Panc1 (cell line): Measurements from ENCODE around the gene ANKRD22. TPM values are rescaled to one million over a fixed set of nuclear protein-coding genes. Genes with fewer than 3 reads are reported as not detected.

Source experiments
- ATAC-seq: fragments of 200-7000 bp; cut with Tn5 transposase; 2 replicates; pipeline ENCODE4 v1.9.1; 2020; ENCODE audit warnings: mild to moderate bottlenecking, moderate library complexity
- BruUV-seq: library from RNA; stranded (reverse); fragments of 400-500 nt; replicated peaks from 2 replicates; lab custom pipeline; 2021; lab: Mats Ljungman, UMichigan
- CTCF ChIA-PET: fragments of 300-600 bp; sonication (Branson Sonifier 250); formaldehyde crosslinking; loops from one replicate; lab custom pipeline; 2022; ENCODE audit warnings: antibody characterized with exemption; lab: Charles Lee
- POLR2A ChIA-PET: fragments of 300-600 bp; sonication (Branson Sonifier 250); formaldehyde crosslinking; loops from one replicate; lab custom pipeline; 2022; ENCODE audit warnings: antibody characterized with exemption; lab: Charles Lee
- DNase-seq: peaks from one replicate; pipeline ENCODE4 v3.0.0-alpha.2; 2010; ENCODE audit warnings: low read depth, low spot score
- H3K27ac ChIP-seq: 2 replicates; pipeline ENCODE4 v1.5.1; 2011; ENCODE audit warnings: mild to moderate bottlenecking, low read length, inconsistent platforms
- H3K27me3 ChIP-seq: fragments of 200-500 bp; sonication (Bioruptor generic); 2 replicates; pipeline ENCODE4 v1.6.0; 2014; ENCODE audit warnings: low read length, inconsistent platforms; ENCODE audit not compliant: control insufficient read depth, insufficient read depth
- H3K36me3 ChIP-seq: fragments of 200-500 bp; sonication (Bioruptor generic); 2 replicates; pipeline ENCODE4 v1.5.1; 2014; ENCODE audit warnings: inconsistent platforms, mild to moderate bottlenecking, low read length, moderate library complexity; ENCODE audit not compliant: control insufficient read depth, insufficient read depth
- H3K4me1 ChIP-seq: 2 replicates; pipeline ENCODE4 v1.5.1; 2011; ENCODE audit warnings: inconsistent platforms, mild to moderate bottlenecking, low read length, moderate library complexity; ENCODE audit not compliant: control insufficient read depth, insufficient read depth
- H3K4me3 ChIP-seq, 2 experiments: 2 replicates each; pipeline ENCODE4 v1.5.1; 2011 to 2012; ENCODE audit warnings: low read depth in 2 of 2, low read length in 2 of 2, mild to moderate bottlenecking in 2 of 2, inconsistent platforms in 1 of 2, moderate library complexity in 1 of 2
- H3K9me3 ChIP-seq: fragments of 200-500 bp; sonication (Bioruptor generic); 2 replicates; pipeline ENCODE4 v1.5.1; 2014; ENCODE audit warnings: low read depth, mild to moderate bottlenecking, inconsistent platforms, low read length, moderate library complexity; ENCODE audit not compliant: control insufficient read depth, insufficient read depth
- CTCF ChIP-seq: fragments of 450-650 bp; IDR thresholded peaks from 2 replicates; pipeline ENCODE4 v1.5.1; 2017; ENCODE audit warnings: mild to moderate bottlenecking
- POLR2AphosphoS5 ChIP-seq: IDR thresholded peaks from 2 replicates; pipeline ENCODE4 v1.6.1; 2012; ENCODE audit warnings: mild to moderate bottlenecking, low read depth, low read length, moderate library complexity
- SIN3A ChIP-seq: IDR thresholded peaks from 2 replicates; pipeline ENCODE4 v1.6.1; 2012; ENCODE audit warnings: low read depth, mild to moderate bottlenecking, low read length, moderate library complexity, borderline replicate concordance; ENCODE audit not compliant: insufficient read depth
- TCF7L2 ChIP-seq: IDR thresholded peaks from 2 replicates; pipeline ENCODE4 v1.6.1; 2011; ENCODE audit warnings: mild to moderate bottlenecking, low read depth, low read length, inconsistent platforms
- in situ Hi-C: cut with HindIII; loops from 2 replicates; pipeline ENCODE4 v1.10.0; 2016; ENCODE audit warnings: low sequenced_read_pairs, low pct_unique_long_range_greater_than_20kb
- intact Hi-C: fragments of 100-400 bp; cut with micrococcal nuclease; formaldehyde crosslinking; loops from one replicate; pipeline ENCODE4 v1.10.0; 2022; ENCODE audit not compliant: unreplicated experiment
- total RNA-seq: library from RNA; stranded (reverse); gene quantifications from one replicate; pipeline ENCODE4 v1.2.1, GENCODE V29; 2021; ENCODE audit not compliant: unreplicated experiment
- TF ChIP-seq, protein P1 (sequence below), 2 experiments: IDR thresholded peaks; 2 replicates each; pipeline ENCODE4 v1.6.1; 2011 to 2012; ENCODE audit warnings: low read depth in 2 of 2, control low read depth in 1 of 2, low read length in 1 of 2, mild to moderate bottlenecking in 1 of 2, moderate library complexity in 1 of 2; ENCODE audit not compliant: insufficient read depth in 1 of 2

The ANKRD22 gene
- total RNA-seq, 1 experiment from 2014 or later, result 0.15 TPM

DNA sequence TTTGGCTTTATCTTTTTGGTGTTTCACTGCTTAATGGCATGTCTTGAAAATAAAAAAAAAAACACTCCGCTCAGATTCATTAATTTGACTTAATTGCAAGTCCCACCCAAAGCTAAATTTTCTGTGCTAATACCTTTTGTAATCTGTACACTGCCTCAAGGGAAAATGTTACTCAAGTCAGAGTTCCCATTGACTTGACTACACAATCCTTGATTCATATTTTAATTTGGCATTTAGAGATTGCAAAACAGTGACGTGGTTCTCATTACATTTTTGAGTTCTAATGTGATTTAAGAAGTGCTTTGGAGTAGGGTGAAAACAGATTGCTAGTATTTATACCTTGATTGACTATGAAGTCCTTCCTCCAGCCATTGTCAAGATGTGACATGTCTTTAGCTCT lies 70.4 kb downstream of the ANKRD22 start:
- Histone ChIP-seq H3K4me3 (no peak overlapping the region), H3K9me3 (no peaks in the 10 kb centered on the region), H3K27ac (no peak overlapping the region), H3K27me3 (no peaks in the 10 kb centered on the region), H3K36me3 (no peaks in the 10 kb centered on the region), H3K4me1 (no peaks in the 10 kb centered on the region)
- no TSS peak for BruUV-seq
- ChIA-PET CTCF (interaction anchor here (0.7 kb wide), 1 partner anchor 12 kb away, joined by 3 read pairs; no protein-coding TSS in a partner anchor), POLR2A (no interaction called here)
- intact Hi-C loops (no loop called here), in situ Hi-C loops (no loop called here)
- ATAC-seq, result no peak
- DNase-seq, result no peak
- TF ChIP-seq SIN3A (no peak), TCF7L2 (no peak), CTCF (no peak), POLR2AphosphoS5 (no peak)
- TF ChIP-seq, protein P1, sequence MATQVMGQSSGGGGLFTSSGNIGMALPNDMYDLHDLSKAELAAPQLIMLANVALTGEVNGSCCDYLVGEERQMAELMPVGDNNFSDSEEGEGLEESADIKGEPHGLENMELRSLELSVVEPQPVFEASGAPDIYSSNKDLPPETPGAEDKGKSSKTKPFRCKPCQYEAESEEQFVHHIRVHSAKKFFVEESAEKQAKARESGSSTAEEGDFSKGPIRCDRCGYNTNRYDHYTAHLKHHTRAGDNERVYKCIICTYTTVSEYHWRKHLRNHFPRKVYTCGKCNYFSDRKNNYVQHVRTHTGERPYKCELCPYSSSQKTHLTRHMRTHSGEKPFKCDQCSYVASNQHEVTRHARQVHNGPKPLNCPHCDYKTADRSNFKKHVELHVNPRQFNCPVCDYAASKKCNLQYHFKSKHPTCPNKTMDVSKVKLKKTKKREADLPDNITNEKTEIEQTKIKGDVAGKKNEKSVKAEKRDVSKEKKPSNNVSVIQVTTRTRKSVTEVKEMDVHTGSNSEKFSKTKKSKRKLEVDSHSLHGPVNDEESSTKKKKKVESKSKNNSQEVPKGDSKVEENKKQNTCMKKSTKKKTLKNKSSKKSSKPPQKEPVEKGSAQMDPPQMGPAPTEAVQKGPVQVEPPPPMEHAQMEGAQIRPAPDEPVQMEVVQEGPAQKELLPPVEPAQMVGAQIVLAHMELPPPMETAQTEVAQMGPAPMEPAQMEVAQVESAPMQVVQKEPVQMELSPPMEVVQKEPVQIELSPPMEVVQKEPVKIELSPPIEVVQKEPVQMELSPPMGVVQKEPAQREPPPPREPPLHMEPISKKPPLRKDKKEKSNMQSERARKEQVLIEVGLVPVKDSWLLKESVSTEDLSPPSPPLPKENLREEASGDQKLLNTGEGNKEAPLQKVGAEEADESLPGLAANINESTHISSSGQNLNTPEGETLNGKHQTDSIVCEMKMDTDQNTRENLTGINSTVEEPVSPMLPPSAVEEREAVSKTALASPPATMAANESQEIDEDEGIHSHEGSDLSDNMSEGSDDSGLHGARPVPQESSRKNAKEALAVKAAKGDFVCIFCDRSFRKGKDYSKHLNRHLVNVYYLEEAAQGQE (IDR thresholded peaks at IDR 0.05; ENCODE audit: insufficient read depth in 1 of 2, low read depth in 2 of 2, low read length in 1 of 2), result no peak

Other genes starting within 250 kb of the ANKRD22 start
- not detected for gene LIPF, start 187.4 kb downstream of the ANKRD22 start, total RNA-seq
- gene LIPK, start 145.6 kb downstream of the ANKRD22 start, total RNA-seq, result not detected
- gene LIPN, start 91.8 kb downstream of the ANKRD22 start, total RNA-seq, result not detected
- not detected for gene LIPM, start 49.1 kb downstream of the ANKRD22 start, total RNA-seq
- 25.2 TPM for gene STAMBPL1, start 28.4 kb upstream of the ANKRD22 start, total RNA-seq
- gene ACTA2, start 100.9 kb upstream of the ANKRD22 start, total RNA-seq, result 4.7 TPM
- 8.1 TPM for gene FAS, start 139.0 kb upstream of the ANKRD22 start, total RNA-seq